ENCODE data around the gene DNAH3. TPM values are rescaled to one million over a fixed set of nuclear protein-coding genes. Genes with fewer than 3 reads are reported as not detected.
"Not testable (repeated sequence)": the region's sequence is repeated elsewhere in the genome, so short reads cannot be mapped to it uniquely, and the experiment has no call there.

Gene DNAH3, protein sequence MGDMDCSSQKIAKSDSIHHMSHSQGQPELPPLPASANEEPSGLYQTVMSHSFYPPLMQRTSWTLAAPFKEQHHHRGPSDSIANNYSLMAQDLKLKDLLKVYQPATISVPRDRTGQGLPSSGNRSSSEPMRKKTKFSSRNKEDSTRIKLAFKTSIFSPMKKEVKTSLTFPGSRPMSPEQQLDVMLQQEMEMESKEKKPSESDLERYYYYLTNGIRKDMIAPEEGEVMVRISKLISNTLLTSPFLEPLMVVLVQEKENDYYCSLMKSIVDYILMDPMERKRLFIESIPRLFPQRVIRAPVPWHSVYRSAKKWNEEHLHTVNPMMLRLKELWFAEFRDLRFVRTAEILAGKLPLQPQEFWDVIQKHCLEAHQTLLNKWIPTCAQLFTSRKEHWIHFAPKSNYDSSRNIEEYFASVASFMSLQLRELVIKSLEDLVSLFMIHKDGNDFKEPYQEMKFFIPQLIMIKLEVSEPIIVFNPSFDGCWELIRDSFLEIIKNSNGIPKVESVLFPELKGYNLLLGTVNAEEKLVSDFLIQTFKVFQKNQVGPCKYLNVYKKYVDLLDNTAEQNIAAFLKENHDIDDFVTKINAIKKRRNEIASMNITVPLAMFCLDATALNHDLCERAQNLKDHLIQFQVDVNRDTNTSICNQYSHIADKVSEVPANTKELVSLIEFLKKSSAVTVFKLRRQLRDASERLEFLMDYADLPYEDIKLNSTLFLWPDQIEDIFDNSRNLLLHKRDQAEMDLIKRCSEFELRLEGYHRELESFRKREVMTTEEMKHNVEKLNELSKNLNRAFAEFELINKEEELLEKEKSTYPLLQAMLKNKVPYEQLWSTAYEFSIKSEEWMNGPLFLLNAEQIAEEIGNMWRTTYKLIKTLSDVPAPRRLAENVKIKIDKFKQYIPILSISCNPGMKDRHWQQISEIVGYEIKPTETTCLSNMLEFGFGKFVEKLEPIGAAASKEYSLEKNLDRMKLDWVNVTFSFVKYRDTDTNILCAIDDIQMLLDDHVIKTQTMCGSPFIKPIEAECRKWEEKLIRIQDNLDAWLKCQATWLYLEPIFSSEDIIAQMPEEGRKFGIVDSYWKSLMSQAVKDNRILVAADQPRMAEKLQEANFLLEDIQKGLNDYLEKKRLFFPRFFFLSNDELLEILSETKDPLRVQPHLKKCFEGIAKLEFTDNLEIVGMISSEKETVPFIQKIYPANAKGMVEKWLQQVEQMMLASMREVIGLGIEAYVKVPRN (N-terminal part only)
- under 1 TPM in 1 of 2 donors, not detected in 1; 0.02 TPM for total RNA-seq

DNA sequence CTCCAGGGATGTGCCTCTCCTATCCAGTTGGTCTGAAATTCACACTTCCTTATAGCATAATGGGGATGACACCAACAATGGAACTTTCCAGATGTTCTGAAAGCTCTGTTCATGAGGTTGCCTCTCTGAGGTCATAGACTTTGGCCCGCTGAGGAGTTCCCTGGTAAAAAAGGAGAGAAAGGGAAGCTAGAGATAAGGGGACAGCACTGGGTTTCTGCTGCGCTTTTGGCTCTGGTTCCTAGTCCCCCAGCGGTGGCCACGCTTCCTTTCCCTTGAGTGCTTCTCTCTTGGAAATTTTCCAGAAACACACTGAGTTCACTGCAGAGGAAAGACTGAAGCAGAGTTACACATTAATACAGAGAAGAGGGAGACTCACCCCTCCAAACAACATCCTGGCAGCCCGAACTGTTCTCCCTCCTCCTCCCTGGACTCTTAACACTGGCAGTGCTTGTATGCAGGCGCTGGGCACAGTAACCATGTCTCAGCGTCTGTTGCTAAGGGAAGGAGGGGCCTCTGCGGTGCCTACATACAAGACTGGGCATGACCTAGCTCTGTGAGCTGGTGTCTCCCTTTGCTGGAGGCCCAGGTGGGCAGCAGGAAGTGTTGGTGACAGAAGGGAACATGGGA lies at the start of gene DNAH3:
Gene DNAH3, minus strand, starts transcription at position 472 of the 627 bp plus-strand sequence. CDS start 527 bp downstream, outside the sequence.
- no peaks in the 10 kb centered on the region for H3K36me3 Mint-ChIP-seq (ENCODE audit: insufficient read depth in 2 of 2)
- H3K9me3 Mint-ChIP-seq = no peaks in the 10 kb centered on the region
- H3K27ac Mint-ChIP-seq = no peak within 1 kb of the TSS
- no peaks in the 10 kb centered on the region for H3K4me1 Mint-ChIP-seq (ENCODE audit: low read depth)
- ATAC-seq (replicated peaks in 1 of 2) (no peak), DNase-seq (no peak)
- H3K4me3 Mint-ChIP-seq = no peak within 1 kb of the TSS
- H3K27me3 Mint-ChIP-seq (ENCODE audit: low read depth) = peaks cover 36% of the 10 kb centered on the region

GRCh38 chr16:21199607-21200218 lies 49.1 kb upstream of the DNAH3 start:
- DNase-seq = no peak
- Mint-ChIP-seq H3K4me3 (no peak overlapping the region), H3K9me3 (no peaks in the 10 kb centered on the region), H3K27ac (no peak overlapping the region), H3K4me1 (ENCODE audit: low read depth) (peaks cover 4% of the 10 kb centered on the region), H3K36me3 (ENCODE audit: insufficient read depth in 2 of 2) (no peaks in the 10 kb centered on the region), H3K27me3 (ENCODE audit: low read depth) (peaks cover 23% of the 10 kb centered on the region)
- no peak for ATAC-seq (replicated peaks in 1 of 2)

DNA sequence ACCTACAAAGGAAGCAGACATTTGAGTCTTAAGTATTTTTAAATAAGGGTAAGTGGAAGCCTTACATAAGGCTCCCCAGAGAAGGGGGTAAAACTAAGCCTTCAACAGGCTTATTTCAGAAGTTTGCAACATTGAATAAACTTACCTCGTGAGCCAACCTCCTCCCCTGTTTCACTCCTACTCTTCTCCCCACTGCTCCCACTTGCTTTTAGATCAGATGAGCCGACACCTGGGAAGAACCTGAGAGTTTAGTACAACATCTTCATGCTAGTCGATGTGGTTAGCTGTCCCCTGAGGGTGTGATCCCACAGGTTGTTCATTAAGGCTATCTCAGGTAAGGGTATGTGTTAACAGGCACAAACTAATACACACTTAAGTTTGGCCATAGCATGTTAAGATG lies 47.0 kb upstream of the DNAH3 start:
- ATAC-seq (replicated peaks in 1 of 2) (no peak), DNase-seq (no peak)
- Mint-ChIP-seq H3K27ac (no peak overlapping the region), H3K9me3 (no peaks in the 10 kb centered on the region), H3K36me3 (ENCODE audit: insufficient read depth in 2 of 2) (no peaks in the 10 kb centered on the region), H3K4me1 (ENCODE audit: low read depth) (peaks cover 10% of the 10 kb centered on the region), H3K4me3 (no peak overlapping the region), H3K27me3 (ENCODE audit: low read depth) (peaks cover 29% of the 10 kb centered on the region)

GRCh38 chr16:21197112-21197511 lies 46.5 kb upstream of the DNAH3 start:
- Mint-ChIP-seq H3K36me3 (ENCODE audit: insufficient read depth in 2 of 2) (no peaks in the 10 kb centered on the region), H3K9me3 (no peaks in the 10 kb centered on the region), H3K27ac (no peak overlapping the region), H3K4me3 (no peak overlapping the region), H3K27me3 (ENCODE audit: low read depth) (peaks cover 30% of the 10 kb centered on the region), H3K4me1 (ENCODE audit: low read depth) (peaks cover 10% of the 10 kb centered on the region)
- no peak for ATAC-seq (replicated peaks in 1 of 2)
- DNase-seq = no peak

DNA sequence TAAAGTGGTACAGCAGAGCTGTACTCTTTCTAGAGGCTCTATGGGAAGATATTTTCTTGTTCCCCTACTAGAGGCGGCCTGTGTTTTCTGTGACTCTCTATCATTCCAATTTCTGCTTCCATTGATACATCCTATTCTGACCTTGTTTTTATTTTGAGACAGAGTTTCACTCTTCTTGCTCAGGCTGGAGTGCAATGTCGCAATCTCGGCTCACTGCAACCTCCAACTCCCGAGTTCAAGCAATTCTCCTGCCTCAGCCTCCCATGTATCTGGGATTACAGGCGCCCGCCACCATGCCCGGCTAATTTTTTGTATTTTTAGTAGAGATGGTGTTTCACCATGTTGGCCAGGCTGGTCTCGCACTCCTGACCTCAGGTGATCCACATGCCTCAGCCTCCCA lies 44.7 kb upstream of the DNAH3 start:
- not testable (repeated sequence) for H3K36me3 Mint-ChIP-seq (ENCODE audit: insufficient read depth in 2 of 2)

DNA sequence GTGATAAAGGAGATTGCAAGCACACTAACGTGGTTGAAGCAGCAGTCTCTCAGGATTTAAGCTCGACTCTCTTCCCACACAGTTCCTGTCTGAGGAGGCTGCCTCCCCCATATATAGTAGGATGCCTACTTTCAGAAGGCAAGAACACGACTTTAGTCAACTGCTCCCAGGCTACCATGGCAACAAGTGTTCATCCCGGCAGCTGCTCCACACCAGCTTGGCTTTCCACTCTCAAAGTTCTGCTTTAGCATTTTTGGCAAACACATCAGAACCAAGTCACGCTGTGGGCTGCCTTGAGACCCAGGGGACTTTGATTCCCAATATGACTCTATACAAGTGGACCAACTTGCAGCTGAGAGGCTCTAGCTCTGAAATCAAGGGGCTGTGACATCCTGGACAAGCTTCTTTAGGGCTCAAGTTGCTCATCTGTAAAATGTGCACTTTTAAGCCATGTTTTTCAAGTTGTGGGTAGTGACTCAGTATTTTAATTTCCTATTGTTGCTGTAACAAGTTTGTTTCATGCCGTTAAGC lies 44.2 kb upstream of the DNAH3 start:
- DNase-seq (no peak), ATAC-seq (replicated peaks in 1 of 2) (no peak)
- Mint-ChIP-seq H3K27ac (no peak overlapping the region), H3K4me3 (no peak overlapping the region), H3K27me3 (ENCODE audit: low read depth) (peaks cover 17% of the 10 kb centered on the region), H3K4me1 (ENCODE audit: low read depth) (peaks cover 10% of the 10 kb centered on the region), H3K9me3 (no peaks in the 10 kb centered on the region), H3K36me3 (ENCODE audit: insufficient read depth in 2 of 2) (no peaks in the 10 kb centered on the region)

More for the DNA sequence above, 44.7 kb upstream of the DNAH3 start:
- H3K9me3 Mint-ChIP-seq; H3K4me3 Mint-ChIP-seq; DNase-seq; ATAC-seq (replicated peaks in 1 of 2); H3K27ac Mint-ChIP-seq: not testable (repeated sequence)
- Mint-ChIP-seq H3K27me3 (ENCODE audit: low read depth) (peaks cover 17% of the 10 kb centered on the region), H3K4me1 (ENCODE audit: low read depth) (peaks cover 10% of the 10 kb centered on the region)

- peaks cover 20% of the 10 kb centered on the region for H3K4me1 Mint-ChIP-seq (ENCODE audit: low read depth)
- DNase-seq (no peak), ATAC-seq (replicated peaks in 1 of 2) (no peak)
- no peak overlapping the region for H3K4me3 Mint-ChIP-seq
- H3K9me3 Mint-ChIP-seq = no peaks in the 10 kb centered on the region
- H3K36me3 Mint-ChIP-seq (ENCODE audit: insufficient read depth in 2 of 2) = no peaks in the 10 kb centered on the region
- peaks cover 17% of the 10 kb centered on the region for H3K27me3 Mint-ChIP-seq (ENCODE audit: low read depth)
- H3K27ac Mint-ChIP-seq = no peak overlapping the region
Measured at GRCh38 chr16:21192991-21193390, 42.3 kb upstream of the DNAH3 start.

DNA sequence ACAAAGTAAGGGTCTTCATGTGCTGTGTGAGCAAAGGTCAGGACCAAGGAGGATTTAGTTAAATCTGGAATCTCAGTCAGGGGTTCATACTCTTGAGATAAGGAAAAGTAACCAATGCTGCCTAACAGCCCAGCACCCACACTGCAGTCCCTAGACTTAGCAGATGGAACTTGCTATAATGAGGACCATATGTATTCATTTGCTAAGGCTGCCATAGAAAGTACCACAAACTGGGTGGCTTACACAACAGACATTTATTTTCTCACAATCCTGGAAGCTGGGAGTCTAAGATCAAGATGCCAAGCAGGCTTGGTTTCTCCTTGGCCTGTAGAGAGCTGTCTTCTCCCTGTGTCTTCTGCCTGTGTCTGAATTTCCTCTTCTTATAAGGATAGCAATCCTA lies 40.0 kb upstream of the DNAH3 start:
- H3K9me3 Mint-ChIP-seq = peaks cover 0 to 2% of the 10 kb centered on the region in 2 donors
- ATAC-seq (replicated peaks in 1 of 2) = no peak
- H3K4me1 Mint-ChIP-seq (ENCODE audit: low read depth) = peaks cover 20% of the 10 kb centered on the region

GRCh38 chr16:21190013-21190412 lies 39.4 kb upstream of the DNAH3 start:
- DNase-seq = no peak
- H3K4me3 Mint-ChIP-seq = no peak overlapping the region
- H3K27me3 Mint-ChIP-seq (ENCODE audit: low read depth) = peaks cover 17% of the 10 kb centered on the region
- peaks cover 2 to 3% of the 10 kb centered on the region in 2 donors for H3K9me3 Mint-ChIP-seq
- no peak overlapping the region for H3K27ac Mint-ChIP-seq
- peaks cover 1 to 2% of the 10 kb centered on the region in 2 donors for H3K36me3 Mint-ChIP-seq (ENCODE audit: insufficient read depth in 2 of 2)
- peaks cover 19% of the 10 kb centered on the region for H3K4me1 Mint-ChIP-seq (ENCODE audit: low read depth)
- ATAC-seq (replicated peaks in 1 of 2) = no peak

More for the DNA sequence above, 40.0 kb upstream of the DNAH3 start:
- H3K4me3 Mint-ChIP-seq = no peak overlapping the region
- no peak for DNase-seq
- peaks cover 17% of the 10 kb centered on the region for H3K27me3 Mint-ChIP-seq (ENCODE audit: low read depth)
- no peak overlapping the region for H3K27ac Mint-ChIP-seq
- H3K36me3 Mint-ChIP-seq (ENCODE audit: insufficient read depth in 2 of 2) = peaks cover 1 to 2% of the 10 kb centered on the region in 2 donors

DNA sequence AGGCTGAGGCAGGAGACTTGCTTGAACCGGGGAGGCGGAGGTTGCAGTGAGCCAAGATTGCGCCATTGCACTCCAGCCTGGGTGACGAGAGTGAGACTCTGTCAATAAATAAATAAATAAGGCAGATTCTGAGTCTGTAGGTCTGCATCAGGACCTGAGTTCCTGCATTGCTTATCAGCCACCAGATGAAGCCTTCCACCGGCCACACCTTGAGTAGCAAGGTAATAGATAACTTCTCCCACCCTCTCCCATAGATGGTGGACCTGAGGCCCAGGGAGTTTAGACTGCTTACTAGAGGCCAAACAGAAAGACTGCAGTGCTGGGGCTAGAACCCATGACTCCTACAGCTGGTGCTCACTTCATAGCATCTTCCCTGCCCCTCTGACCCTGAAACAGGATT lies 38.7 kb upstream of the DNAH3 start:
- peaks cover 4 to 8% of the 10 kb centered on the region in 2 donors for H3K36me3 Mint-ChIP-seq (ENCODE audit: insufficient read depth in 2 of 2)
- ATAC-seq (replicated peaks in 1 of 2) = no peak
- peaks cover 12% of the 10 kb centered on the region for H3K4me1 Mint-ChIP-seq (ENCODE audit: low read depth)

DNA sequence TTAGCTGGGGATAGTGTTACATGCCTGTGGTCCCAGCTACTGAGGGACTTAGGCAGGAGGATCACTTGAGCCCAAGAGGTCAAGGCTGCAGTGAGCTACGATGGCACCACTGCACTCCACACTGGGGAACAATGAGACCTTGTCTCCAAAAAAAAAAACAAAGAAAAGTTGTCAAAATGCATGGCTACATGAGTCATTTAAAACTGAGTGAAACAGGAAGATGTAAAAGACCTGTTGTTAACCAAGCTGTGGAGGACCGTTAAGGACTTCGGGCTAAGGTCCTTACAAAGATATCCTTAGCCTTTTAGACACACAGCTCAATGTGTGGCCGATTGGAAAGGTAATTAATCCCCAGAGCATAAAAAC lies 35.7 kb upstream of the DNAH3 start:
- no peak for ATAC-seq (replicated peaks in 1 of 2)
- no peak for DNase-seq
- Mint-ChIP-seq H3K4me1 (ENCODE audit: low read depth) (peaks cover 10% of the 10 kb centered on the region), H3K36me3 (ENCODE audit: insufficient read depth in 2 of 2) (peaks cover 18% of the 10 kb centered on the region in 2 donors), H3K27ac (no peak overlapping the region), H3K4me3 (no peak overlapping the region), H3K9me3 (peaks cover 7 to 17% of the 10 kb centered on the region in 2 donors), H3K27me3 (ENCODE audit: low read depth) (no peaks in the 10 kb centered on the region)

More for the DNA sequence above, 38.7 kb upstream of the DNAH3 start:
- no peak overlapping the region for H3K4me3 Mint-ChIP-seq
- no peak for DNase-seq
- H3K9me3 Mint-ChIP-seq = peaks cover 6 to 10% of the 10 kb centered on the region in 2 donors
- H3K27me3 Mint-ChIP-seq (ENCODE audit: low read depth) = peaks cover 10% of the 10 kb centered on the region
- H3K27ac Mint-ChIP-seq = no peak overlapping the region
